Astrocyte of the hippocampus (primary cell): Measurements from ENCODE around the gene SDF2L1.
"Not testable (repeated sequence)": the region's sequence is repeated elsewhere in the genome, so short reads cannot be mapped to it uniquely, and the experiment has no call there.

Experiments
- DNase-seq: peaks from one replicate; pipeline ENCODE4 v3.0.0; 2011; ENCODE audit warnings: low read depth, low spot score

Gene SDF2L1

GRCh38 chr22:21636629-21637218 is 5.4 kb upstream of the SDF2L1 start:
- DNase-seq: no peak

GRCh38 chr22:21637450-21637849 is 4.7 kb upstream of the SDF2L1 start:
- DNase-seq: not testable (repeated sequence)

GRCh38 chr22:21639359-21639758 is 2.7 kb upstream of the SDF2L1 start:
- no peak for DNase-seq

GRCh38 chr22:21640810-21641209 is 1.3 kb upstream of the SDF2L1 start:
- no peak for DNase-seq

GRCh38 chr22:21641417-21641788 is 699 bp upstream of the SDF2L1 start:
- peak; percentile 72 for DNase-seq

GRCh38 chr22:21642584-21643448 is 714 bp downstream of the SDF2L1 start:
- DNase-seq: peak; percentile 74

- DNase-seq: no peak
These were observed 1.6 kb downstream of the SDF2L1 start for GRCh38 chr22:21643533-21644357.

- not testable (repeated sequence) for DNase-seq
These were observed 3.4 kb downstream of the SDF2L1 start for GRCh38 chr22:21645513-21645912.

- DNase-seq: peak; percentile 88
These were observed 4.8 kb downstream of the SDF2L1 start for GRCh38 chr22:21646608-21647590.

- DNase-seq: no peak
These were observed 8.2 kb downstream of the SDF2L1 start for GRCh38 chr22:21650280-21650679.

GRCh38 chr22:21650823-21651520 is 8.9 kb downstream of the SDF2L1 start:
- no peak for DNase-seq

GRCh38 chr22:21651521-21652009 is 9.5 kb downstream of the SDF2L1 start:
- no peak for DNase-seq

- DNase-seq: peak; percentile 96
These were observed 10.0 kb downstream of the SDF2L1 start for GRCh38 chr22:21652010-21652546.

GRCh38 chr22:21652547-21653545 is 10.7 kb downstream of the SDF2L1 start:
- DNase-seq: no peak

GRCh38 chr22:21657020-21657359 is 14.9 kb downstream of the SDF2L1 start:
- no peak for DNase-seq

GRCh38 chr22:21657360-21658032 is 15.4 kb downstream of the SDF2L1 start:
- DNase-seq: peak; percentile 78

- DNase-seq: no peak
These were observed 17.9 kb downstream of the SDF2L1 start for GRCh38 chr22:21659864-21660525.

- DNase-seq: no peak
These were observed 18.8 kb downstream of the SDF2L1 start for GRCh38 chr22:21660904-21661303.
